AG04450 (cell line): ENCODE results near the gene IMMP2L. TPM values are rescaled to one million over a fixed set of nuclear protein-coding genes. Genes with fewer than 3 reads are reported as not detected.
A peak's percentile ranks its signal among the peaks of the same experiment; 100 is the strongest.
"Not testable (repeated sequence)": the region's sequence is repeated elsewhere in the genome, so short reads cannot be mapped to it uniquely, and the experiment has no call there.

Source experiments
- CTCF ChIA-PET: fragments of 300-600, 350-600 bp; formaldehyde crosslinking; extraction: SDS; loops from one replicate; lab custom pipeline; 2022; ENCODE audit warnings: antibody characterized with exemption, inconsistent platforms; lab: Charles Lee
- POLR2A ChIA-PET: fragments of 350-600 bp; formaldehyde crosslinking; extraction: SDS; loops from one replicate; lab custom pipeline; 2021; ENCODE audit warnings: antibody characterized with exemption, inconsistent platforms; lab: Yijun Ruan, JAX
- DNase-seq: peaks from one replicate; pipeline ENCODE4 v3.0.0-alpha.2; 2011; ENCODE audit warnings: low read depth, low spot score
- H3K27ac ChIP-seq: one replicate; pipeline ENCODE4 v1.5.1; 2012; ENCODE audit warnings: low read depth, low read length, control low read depth
- H3K27me3 ChIP-seq: one replicate; pipeline ENCODE4 v1.6.0; 2012; ENCODE audit warnings: low read length; ENCODE audit not compliant: control insufficient read depth, insufficient read depth
- H3K4me3 ChIP-seq: 2 replicates; pipeline ENCODE4 v1.5.1; 2011; ENCODE audit warnings: mild to moderate bottlenecking, low read depth, low read length, control low read depth
- H3K9me3 ChIP-seq: 2 replicates; pipeline ENCODE4 v1.5.1; 2012; ENCODE audit warnings: low read length; ENCODE audit not compliant: control insufficient read depth, insufficient read depth
- polyA plus RNA-seq: library from polyadenylated mRNA; depleted of rRNA; stranded (reverse); fragments of >200 nt; gene quantifications from 2 replicates; pipeline ENCODE4 v1.2.3, GENCODE V29; 2011
- TF ChIP-seq, protein P1 (sequence below): IDR thresholded peaks from 2 replicates; pipeline ENCODE4 v1.5.1; 2011; ENCODE audit warnings: low read depth, low read length, control low read depth, inconsistent platforms

The IMMP2L gene
- polyA plus RNA-seq, 1 experiment: 8.0 TPM

GRCh38 chr7:111330235-111330523, 232.1 kb downstream of the IMMP2L start:
- ChIA-PET CTCF (no interaction called here), POLR2A (no interaction called here)
- H3K4me3 ChIP-seq: no peak overlapping the region
- no peak for DNase-seq
- TF ChIP-seq, protein P1, sequence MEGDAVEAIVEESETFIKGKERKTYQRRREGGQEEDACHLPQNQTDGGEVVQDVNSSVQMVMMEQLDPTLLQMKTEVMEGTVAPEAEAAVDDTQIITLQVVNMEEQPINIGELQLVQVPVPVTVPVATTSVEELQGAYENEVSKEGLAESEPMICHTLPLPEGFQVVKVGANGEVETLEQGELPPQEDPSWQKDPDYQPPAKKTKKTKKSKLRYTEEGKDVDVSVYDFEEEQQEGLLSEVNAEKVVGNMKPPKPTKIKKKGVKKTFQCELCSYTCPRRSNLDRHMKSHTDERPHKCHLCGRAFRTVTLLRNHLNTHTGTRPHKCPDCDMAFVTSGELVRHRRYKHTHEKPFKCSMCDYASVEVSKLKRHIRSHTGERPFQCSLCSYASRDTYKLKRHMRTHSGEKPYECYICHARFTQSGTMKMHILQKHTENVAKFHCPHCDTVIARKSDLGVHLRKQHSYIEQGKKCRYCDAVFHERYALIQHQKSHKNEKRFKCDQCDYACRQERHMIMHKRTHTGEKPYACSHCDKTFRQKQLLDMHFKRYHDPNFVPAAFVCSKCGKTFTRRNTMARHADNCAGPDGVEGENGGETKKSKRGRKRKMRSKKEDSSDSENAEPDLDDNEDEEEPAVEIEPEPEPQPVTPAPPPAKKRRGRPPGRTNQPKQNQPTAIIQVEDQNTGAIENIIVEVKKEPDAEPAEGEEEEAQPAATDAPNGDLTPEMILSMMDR: no peak
- H3K9me3 ChIP-seq: no peaks in the 10 kb centered on the region
- no peak overlapping the region for H3K27ac ChIP-seq
- no peaks in the 10 kb centered on the region for H3K27me3 ChIP-seq

DNA sequence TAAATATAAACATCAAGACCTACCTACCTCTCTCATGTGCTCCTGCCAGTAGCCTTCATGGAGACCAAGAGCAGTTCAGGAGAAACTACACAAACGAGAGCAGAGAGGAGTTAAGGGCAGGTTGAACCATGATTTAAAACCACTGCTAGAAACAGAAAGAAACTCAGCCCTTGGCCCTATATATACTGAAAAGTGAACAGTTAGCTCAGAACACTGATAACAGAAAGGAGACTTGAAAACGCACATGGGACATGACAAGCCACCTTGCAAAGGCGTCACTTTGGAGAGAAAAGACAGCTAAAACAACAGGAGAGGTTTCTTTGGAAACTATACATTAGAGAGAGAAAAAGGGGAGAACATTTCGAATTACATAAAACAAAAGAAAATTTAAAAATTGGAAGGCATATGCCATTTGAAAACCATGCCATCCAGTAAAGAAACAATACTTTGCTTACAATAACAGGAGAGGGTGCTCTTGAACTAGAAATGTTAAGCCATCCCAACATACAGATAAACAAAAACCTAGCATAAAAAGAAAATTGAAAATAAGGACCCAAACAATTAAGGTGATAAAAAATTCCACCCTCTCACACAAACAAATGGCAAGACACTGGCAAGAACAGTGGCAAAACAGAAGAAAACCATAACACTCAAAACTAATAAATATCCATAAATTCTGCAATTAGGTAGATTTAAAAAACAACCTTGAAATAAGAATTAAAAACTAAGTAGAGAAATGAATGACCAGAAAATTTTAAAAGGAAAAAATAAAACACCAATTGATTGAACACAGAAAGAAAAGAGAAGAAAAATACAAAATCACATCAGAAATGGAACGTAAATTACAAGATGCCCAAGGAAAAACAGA, 232.7 kb downstream of the IMMP2L start:
- no peak overlapping the region for H3K27ac ChIP-seq
- CTCF ChIA-PET: interaction anchor here (0.7 to 2.8 kb wide), 4 partner anchors 154 to 407 kb away, joined by 3 to 8 read pairs (median 6); no protein-coding TSS in a partner anchor
- TF ChIP-seq, protein P1: peak; percentile 25; the same call in 1 of the 2 replicates
- POLR2A ChIA-PET: no interaction called here
- H3K4me3 ChIP-seq: no peak overlapping the region
- DNase-seq: no peak
- H3K9me3 ChIP-seq: no peaks in the 10 kb centered on the region
- no peaks in the 10 kb centered on the region for H3K27me3 ChIP-seq

DNA sequence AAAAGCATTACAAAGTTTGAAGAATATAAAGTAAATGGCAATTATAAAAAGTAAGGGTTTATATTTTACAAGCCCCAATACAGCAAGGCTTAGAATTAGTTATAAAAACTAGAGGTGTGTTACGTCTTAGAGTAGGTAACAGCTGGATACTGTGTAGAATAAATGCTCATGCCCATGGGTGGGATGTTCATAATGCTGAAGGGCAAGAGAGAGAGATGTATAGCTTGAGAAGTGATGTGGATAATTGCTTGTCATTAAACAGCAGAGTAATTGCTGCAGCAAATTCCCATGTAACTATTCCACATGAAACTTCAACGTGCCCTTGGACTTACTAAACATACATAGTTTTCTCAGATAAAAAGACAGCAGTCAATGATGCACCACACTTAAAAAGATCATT, 233.8 kb downstream of the IMMP2L start:
- H3K27me3 ChIP-seq: no peaks in the 10 kb centered on the region
- TF ChIP-seq, protein P1: no peak
- ChIA-PET POLR2A (no interaction called here), CTCF (interaction anchor here (2.1 to 2.8 kb wide), 2 partner anchors 159 to 406 kb away, joined by 4 to 7 read pairs; no protein-coding TSS in a partner anchor)
- H3K9me3 ChIP-seq: no peaks in the 10 kb centered on the region
- no peak overlapping the region for H3K4me3 ChIP-seq
- DNase-seq: no peak
- no peak overlapping the region for H3K27ac ChIP-seq

GRCh38 chr7:111324776-111325175, 237.5 kb downstream of the IMMP2L start:
- TF ChIP-seq, protein P1: no peak
- H3K4me3 ChIP-seq: no peak overlapping the region
- POLR2A ChIA-PET: no interaction called here
- H3K27me3 ChIP-seq: no peaks in the 10 kb centered on the region
- no peaks in the 10 kb centered on the region for H3K9me3 ChIP-seq
- DNase-seq: no peak
- CTCF ChIA-PET: interaction anchor here (1.2 kb wide), 1 partner anchor 39 kb away, joined by 3 read pairs; no protein-coding TSS in a partner anchor
- H3K27ac ChIP-seq: no peak overlapping the region

GRCh38 chr7:111324228-111324627, 238.1 kb downstream of the IMMP2L start:
- TF ChIP-seq, protein P1: no peak
- Histone ChIP-seq H3K9me3 (no peaks in the 10 kb centered on the region), H3K27me3 (no peaks in the 10 kb centered on the region), H3K27ac (no peak overlapping the region), H3K4me3 (no peak overlapping the region)
- ChIA-PET CTCF (no interaction called here), POLR2A (no interaction called here)
- DNase-seq: no peak

GRCh38 chr7:111323670-111324069, 238.6 kb downstream of the IMMP2L start:
- H3K9me3 ChIP-seq, POLR2A ChIA-PET, H3K4me3 ChIP-seq, DNase-seq, H3K27ac ChIP-seq, CTCF ChIA-PET, H3K27me3 ChIP-seq: not testable (repeated sequence)
